Neutrophil (primary cell): ENCODE results near the gene PIEZO2.

ENCODE experiments used
- H3K27ac ChIP-seq: fragments of 200-600 bp; sonication (generic); 2 replicates; pipeline ENCODE4 v1.5.1; 2016; ENCODE audit warnings: mild to moderate bottlenecking, moderate library complexity
- H3K27me3 ChIP-seq: fragments of 200-600 bp; sonication (generic); 2 replicates; pipeline ENCODE4 v1.6.0; 2016; ENCODE audit warnings: mild to moderate bottlenecking
- H3K36me3 ChIP-seq: fragments of 200-600 bp; sonication (generic); 2 replicates; pipeline ENCODE4 v1.5.1; 2017
- H3K4me1 ChIP-seq, 2 experiments: fragments of 200-600 bp in 1 of 2; sonication (generic) in 1 of 2; 1 replicate in 1 of 2; 2 replicates in 1 of 2; pipeline versions ENCODE4 v1.5.1 to v1.6.1; 2013 to 2016; ENCODE audit warnings: low read depth in 1 of 2, low read length in 1 of 2, mild to moderate bottlenecking in 1 of 2, moderate library complexity in 1 of 2; ENCODE audit not compliant: control insufficient read depth in 1 of 2, insufficient read depth in 1 of 2
- H3K4me3 ChIP-seq, 2 experiments: fragments of 200-600 bp in 1 of 2; sonication (generic) in 1 of 2; 1 replicate in 1 of 2; 2 replicates in 1 of 2; pipeline ENCODE4 v1.5.1; 2013 to 2016; ENCODE audit warnings: low read depth in 1 of 2, low read length in 1 of 2, mild to moderate bottlenecking in 1 of 2, moderate library complexity in 1 of 2
- H3K9me3 ChIP-seq: fragments of 200-600 bp; sonication (generic); 2 replicates; pipeline ENCODE4 v1.5.1; 2016
- CTCF ChIP-seq: fragments of 200-600 bp; sonication (generic); IDR thresholded peaks from 2 replicates; pipeline ENCODE4 v1.5.1; 2016; ENCODE audit warnings: antibody characterized with exemption

The PIEZO2 gene

GRCh38 chr18:10913919-10914318 is 235.4 kb downstream of the PIEZO2 start:
- peaks cover 0 to 6% of the 10 kb centered on the region in 2 experiments for H3K4me1 ChIP-seq
- TF ChIP-seq CTCF: no peak
- H3K4me3 ChIP-seq: no peak overlapping the region
- H3K27me3 ChIP-seq: no peaks in the 10 kb centered on the region
- H3K27ac ChIP-seq: no peak overlapping the region
- H3K9me3 ChIP-seq: no peaks in the 10 kb centered on the region
- H3K36me3 ChIP-seq: no peaks in the 10 kb centered on the region

GRCh38 chr18:10912790-10913545 is 236.4 kb downstream of the PIEZO2 start:
- H3K4me3 ChIP-seq: no peak overlapping the region
- H3K4me1 ChIP-seq: peaks cover 0 to 6% of the 10 kb centered on the region in 2 experiments
- H3K27me3 ChIP-seq: no peaks in the 10 kb centered on the region
- no peaks in the 10 kb centered on the region for H3K9me3 ChIP-seq
- no peak for TF ChIP-seq CTCF
- no peak overlapping the region for H3K27ac ChIP-seq
- no peaks in the 10 kb centered on the region for H3K36me3 ChIP-seq

GRCh38 chr18:10909724-10910123 is 239.6 kb downstream of the PIEZO2 start:
- Histone ChIP-seq H3K4me1 (no peaks in the 10 kb centered on the region), H3K4me3 (no peak overlapping the region), H3K27ac (no peak overlapping the region), H3K9me3 (no peaks in the 10 kb centered on the region), H3K27me3 (no peaks in the 10 kb centered on the region), H3K36me3 (no peaks in the 10 kb centered on the region)
- no peak for TF ChIP-seq CTCF

GRCh38 chr18:10908760-10909159 is 240.6 kb downstream of the PIEZO2 start:
- Histone ChIP-seq H3K9me3 (no peaks in the 10 kb centered on the region), H3K27me3 (no peaks in the 10 kb centered on the region), H3K27ac (no peak overlapping the region), H3K4me3 (no peak overlapping the region), H3K4me1 (no peaks in the 10 kb centered on the region), H3K36me3 (no peaks in the 10 kb centered on the region)
- no peak for TF ChIP-seq CTCF

- Histone ChIP-seq H3K36me3 (no peaks in the 10 kb centered on the region), H3K4me1 (no peaks in the 10 kb centered on the region), H3K27me3 (no peaks in the 10 kb centered on the region), H3K27ac (no peak overlapping the region), H3K4me3 (no peak overlapping the region), H3K9me3 (no peaks in the 10 kb centered on the region)
- TF ChIP-seq CTCF: no peak
These were observed 241.6 kb downstream of the PIEZO2 start for GRCh38 chr18:10907749-10908148.
